Measurements from ENCODE around the gene SLC2A13.

GRCh38 chr12:39713552-39713951, 392.3 kb downstream of the SLC2A13 start:
- TF ChIP-seq CTCF (IDR thresholded peaks at IDR 0.05; ENCODE audit: low read depth, low read length, missing input control) = no peak
- TF ChIP-seq ATF3 (IDR thresholded peaks at IDR 0.05) = no peak
- TF ChIP-seq RAD21 (IDR thresholded peaks at IDR 0.05) = no peak
- TF ChIP-seq MAX (IDR thresholded peaks at IDR 0.05) = no peak
- TF ChIP-seq REST (IDR thresholded peaks at IDR 0.05) = no peak
- no peak for TF ChIP-seq YY1 (IDR thresholded peaks at IDR 0.05)
- TF ChIP-seq JUND (IDR thresholded peaks at IDR 0.05) = no peak
- TF ChIP-seq ZBTB33 (IDR thresholded peaks at IDR 0.05) = no peak
- TF ChIP-seq RXRA (IDR thresholded peaks at IDR 0.05) = no peak
- TF ChIP-seq SP1 (IDR thresholded peaks at IDR 0.05) = no peak
- no peak for TF ChIP-seq GABPA (IDR thresholded peaks at IDR 0.05 in 1 of 2, conservative IDR thresholded peaks at IDR 0.05 in 1 of 2)
